ENCODE measurements around the gene ATP1A1. TPM values are rescaled to one million over a fixed set of nuclear protein-coding genes. Genes with fewer than 3 reads are reported as not detected.

Gene ATP1A1
- total RNA-seq (2021) = 232 and 239 TPM in 2 replicates
- long read RNA-seq, transcript ATP1A1-201 (23 exons, 3,654 nt) = major isoform, 402 of 516 reads
- long read RNA-seq, partial matches to known transcripts = 83 of 516 reads
- long read RNA-seq, other reads (novel, unspliced or antisense) = 26 of 516 reads

GRCh38 chr1:116372651-116373430 lies at the start of gene ATP1A1:
Gene ATP1A1, plus strand, starts transcription at chr1:116373244. Its CDS starts 268 bp downstream, at chr1:116373512.
- Histone ChIP-seq H3T11ph (ENCODE audit: low read length) (no peak within 1 kb of the TSS), H4K8ac (replicated peaks; ENCODE audit: insufficient read length, low read depth, low read length) (no peak within 1 kb of the TSS), H3K79me1 (ENCODE audit: insufficient read depth, low read depth, low read length, poor library complexity, severe bottlenecking) (no peaks in the 10 kb centered on the region), H3K18ac (ENCODE audit: insufficient read length, low read depth, low read length) (peak within 1 kb of the TSS; percentile 97), H3K56ac (ENCODE audit: insufficient read length, low read depth, low read length) (no peak within 1 kb of the TSS), H3K23me2 (ENCODE audit: insufficient read length, low read depth, low read length, poor library complexity, severe bottlenecking) (peaks cover 17% of the 10 kb centered on the region), H3K14ac (ENCODE audit: insufficient read depth, low read length) (peak within 1 kb of the TSS; percentile 93), H3K9ac (ENCODE audit: extremely low read depth, insufficient read length, low read length) (peak within 1 kb of the TSS; percentile 66), H3K9me3 (ENCODE audit: control insufficient read depth, low read depth, low read length) (no peaks in the 10 kb centered on the region), H4K5ac (ENCODE audit: insufficient read length, low read depth, low read length) (peak within 1 kb of the TSS; percentile 64), H3K4me1 (ENCODE audit: insufficient read depth, low read length) (peaks cover 5% of the 10 kb centered on the region; the same call in 1 of the 2 replicates), H4K91ac (ENCODE audit: insufficient read length, low read depth, low read length) (no peak within 1 kb of the TSS), H2BK12ac (ENCODE audit: insufficient read length, low read depth, low read length) (peak within 1 kb of the TSS; percentile 1), H3K4ac (ENCODE audit: low read depth, low read length) (no peak within 1 kb of the TSS), H3K27me3 (ENCODE audit: insufficient read depth, low read length) (no peaks in the 10 kb centered on the region), H2BK15ac (ENCODE audit: low read depth, low read length) (no peak within 1 kb of the TSS), H2BK120ac (ENCODE audit: low read depth, low read length, poor library complexity, severe bottlenecking) (peak within 1 kb of the TSS; percentile 39), H2AK5ac (ENCODE audit: insufficient read length, low read length) (no peak within 1 kb of the TSS), H2AFZ (ENCODE audit: low read length) (no peak within 1 kb of the TSS), H3K27ac (ENCODE audit: insufficient read length, low read depth, low read length) (no peak within 1 kb of the TSS), H2BK5ac (ENCODE audit: insufficient read length, low read length) (no peak within 1 kb of the TSS), H2BK20ac (ENCODE audit: low read depth, low read length, poor library complexity, severe bottlenecking) (no peak within 1 kb of the TSS), H3K23ac (ENCODE audit: insufficient read length, low read depth, low read length) (no peak within 1 kb of the TSS), H3K4me2 (ENCODE audit: insufficient read depth, insufficient read length, low read length) (peak within 1 kb of the TSS; percentile 86), H4K20me1 (ENCODE audit: control insufficient read depth, insufficient read depth, insufficient read length) (no peaks in the 10 kb centered on the region), H3K79me2 (ENCODE audit: insufficient read depth, low read length) (peaks cover 28% of the 10 kb centered on the region; the same call in 1 of the 2 replicates)
- Mint-ChIP-seq H3K9me3 (no peaks in the 10 kb centered on the region), H3K4me1 (peaks cover 43 to 49% of the 10 kb centered on the region in 2 experiments), H3K27me3 (ENCODE audit: low read depth) (peaks cover 18% of the 10 kb centered on the region), H3K27ac (peak within 1 kb of the TSS; percentile 87 to 93 (median 90); a peak in 5 of 7 replicates), H3K4me3 (peak within 1 kb of the TSS; percentile 88 to 95), H3K36me3 (ENCODE audit: insufficient read depth in 1 of 3, low read depth in 3 of 3) (peaks cover 0 to 4% (median 0%) of the 10 kb centered on the region in 3 experiments; a peak in 1 of 7 replicates)
- WGBS (ENCODE audit: extremely low coverage, insufficient read length, low lambda C conversion rate) = no CpG with 5 or more reads among the region's 78 CpGs
- no peak for TF ChIP-seq CTCF (conservative IDR thresholded peaks at IDR 0.05)
- peak; percentile 96 for DNase-seq

Data from H9 (cell line).